Ovary (tissue), 9 donors: ENCODE results near the gene AGBL4. TPM values are rescaled to one million over a fixed set of nuclear protein-coding genes. Genes with fewer than 3 reads are reported as not detected.

Experiments
- DNase-seq, 5 donors: peaks; one replicate each; pipeline ENCODE4 v3.0.0-alpha.2; 2019 to 2020
- H3K27ac ChIP-seq, 2 donors: fragments of 200-600 bp; one replicate each; pipeline versions ENCODE4 v1.5.1 to v1.8.0; 2019 to 2022
- H3K27me3 ChIP-seq: fragments of 200-600 bp; one replicate; pipeline ENCODE4 v1.8.0; 2022
- H3K36me3 ChIP-seq: fragments of 200-600 bp; sonication (generic); one replicate; pipeline ENCODE4 v1.5.1; 2019
- H3K4me1 ChIP-seq: one replicate; pipeline ENCODE4 v1.8.1; 2013; ENCODE audit warnings: mild to moderate bottlenecking, moderate library complexity; ENCODE audit not compliant: insufficient read depth
- H3K4me3 ChIP-seq: fragments of 200-600 bp; sonication (generic); one replicate; pipeline ENCODE4 v1.5.1; 2017
- H3K9me3 ChIP-seq, 2 donors: fragments of 200-600 bp in 1 of 2; sonication (generic) in 1 of 2; one replicate each; pipeline versions ENCODE4 v1.5.1 to v1.8.1; 2013 to 2019; ENCODE audit warnings: mild to moderate bottlenecking in 1 of 2, moderate library complexity in 1 of 2
- CTCF ChIP-seq, 3 donors: fragments of 450-650 bp in 2 of 3; fragments of 200-600 bp in 1 of 3; IDR thresholded peaks; one replicate each; pipeline versions ENCODE4 v1.5.1 to v1.8.0; 2016 to 2022; ENCODE audit warnings: antibody characterized with exemption in 3 of 3, mild to moderate bottlenecking in 1 of 3
- EP300 ChIP-seq: sonication (generic); formaldehyde crosslinking; IDR thresholded peaks from one replicate; pipeline ENCODE4 v1.6.1; 2017; ENCODE audit warnings: antibody characterized with exemption
- POLR2A ChIP-seq: fragments of 450-650 bp; IDR thresholded peaks from one replicate; pipeline ENCODE4 v1.6.1; 2017; ENCODE audit warnings: antibody characterized with exemption, mild to moderate bottlenecking, moderate library complexity
- WGBS, 3 donors: extraction: QIAGEN DNeasy Blood & Tissue Kit in 1 of 3; methylation state at CpG; one replicate each; pipeline versions ENCODE4 v1.1.5 to v1.1.7; 2013 to 2017; 5-methylcytosine and 5-hydroxymethylcytosine counted together
- intact Hi-C, 4 donors: fragments of 100-400 bp; cut with DNase I; formaldehyde crosslinking; loops; one replicate each; pipeline versions ENCODE4 v1.11.0 to v1.15.1; 2022 to 2023
- polyA plus RNA-seq, 2 donors: library from polyadenylated mRNA; stranded (reverse); fragments of 200-250 nt in 1 of 2; fragments of 350-450 nt in 1 of 2; fragmentation: Illumina TruSeq in 1 of 2; extraction: RNeasy Lipid Tissue Mini Kit (QIAGEN cat#74804) in 1 of 2; gene quantifications; one replicate each; pipeline ENCODE4 v1.2.3, GENCODE V29; 2013 to 2014
- total RNA-seq, 7 donors: library from RNA; depleted of rRNA in 2 of 7; stranded (reverse); fragments of >200 nt in 2 of 7; fragmentation: NEBNext Ultra II Directional in 3 of 7; extraction: Animal tissue kit (Norgen Biotek cat#: 25700) in 3 of 7; gene quantifications; one replicate each; pipeline versions ENCODE4 v1.1.0 to v1.2.4, GENCODE V29; 2016 to 2023
- donor health status: DM: no; HTN: no; CAD: no; lungs with moderate emphysema.
- donor health status: DM: no; HTN: no; CAD: no.
- donor health status: Bipolar disorder and iron deficiency.
- donor health status: DM: yes; HTN: yes; CAD: no.
- donor health status: DM: no; HTN: no; CAD: no.
- donor health status: DM: yes; HTN: yes; CAD: no.

AGBL4 gene
- total and polyA plus RNA-seq, 9 donors, result 0.15 to 6.2 (median 0.64) TPM

GRCh38 chr1:50047916-50048694 is 24.4 kb upstream of the AGBL4 start:
- Histone ChIP-seq H3K27me3 (no peaks in the 10 kb centered on the region), H3K9me3 (peaks cover 0 to 3% of the 10 kb centered on the region in 2 donors), H3K27ac (no peak overlapping the region), H3K4me1 (no peaks in the 10 kb centered on the region), H3K4me3 (no peak overlapping the region), H3K36me3 (no peaks in the 10 kb centered on the region)
- intact Hi-C loops, result no loop called here
- 2 to 3% (median 3%) methylated on average over 38 to 72 of the region's 72 CpGs for WGBS, 3 donors
- no peak for TF ChIP-seq POLR2A
- no peak for TF ChIP-seq EP300
- no peak for TF ChIP-seq CTCF (IDR thresholded peaks at IDR 0.05)
- no peak for DNase-seq

GRCh38 chr1:50038237-50038809 is 14.6 kb upstream of the AGBL4 start:
- H3K4me3 ChIP-seq, result no peak overlapping the region
- H3K36me3 ChIP-seq, result no peaks in the 10 kb centered on the region
- H3K9me3 ChIP-seq, result no peaks in the 10 kb centered on the region
- DNase-seq, result no peak
- no peak for TF ChIP-seq EP300
- TF ChIP-seq POLR2A, result no peak
- TF ChIP-seq CTCF (IDR thresholded peaks at IDR 0.05), result no peak
- intact Hi-C loops, result no loop called here
- H3K27ac ChIP-seq, result no peak overlapping the region
- no peaks in the 10 kb centered on the region for H3K27me3 ChIP-seq
- no peaks in the 10 kb centered on the region for H3K4me1 ChIP-seq
- 38 to 47% (median 40%) methylated on average over 5 of the region's 5 CpGs for WGBS, 3 donors

GRCh38 chr1:50027794-50028193 is 4.0 kb upstream of the AGBL4 start:
- no peak for DNase-seq
- peaks cover 4% of the 10 kb centered on the region for H3K4me1 ChIP-seq
- no peak overlapping the region for H3K27ac ChIP-seq
- H3K27me3 ChIP-seq, result no peaks in the 10 kb centered on the region
- H3K4me3 ChIP-seq, result no peak overlapping the region
- TF ChIP-seq POLR2A (no peak), CTCF (IDR thresholded peaks at IDR 0.05) (no peak)
- WGBS, 3 donors, result 37 to 55% (median 39%) methylated on average over 1 of the region's 1 CpG
- intact Hi-C loops, result no loop called here
- no peaks in the 10 kb centered on the region for H3K9me3 ChIP-seq
- H3K36me3 ChIP-seq, result no peaks in the 10 kb centered on the region

- Histone ChIP-seq H3K9me3 (no peaks in the 10 kb centered on the region), H3K36me3 (no peaks in the 10 kb centered on the region), H3K27me3 (no peaks in the 10 kb centered on the region), H3K4me3 (no peak overlapping the region), H3K27ac (no peak overlapping the region), H3K4me1 (no peaks in the 10 kb centered on the region)
- WGBS, 3 donors, result 6 to 14% (median 12%) methylated on average over 1 of the region's 1 CpG
- no peak for DNase-seq
- intact Hi-C loops, result no loop called here
- TF ChIP-seq POLR2A, result no peak
- TF ChIP-seq CTCF (IDR thresholded peaks at IDR 0.05), result no peak
- TF ChIP-seq EP300, result no peak
These were observed 28.0 kb downstream of the AGBL4 start for GRCh38 chr1:49995734-49996133.
